ENCODE measurements around the gene MYH11.
"Not testable (repeated sequence)": the region's sequence is repeated elsewhere in the genome, so short reads cannot be mapped to it uniquely, and the experiment has no call there.

Gene MYH11

DNA sequence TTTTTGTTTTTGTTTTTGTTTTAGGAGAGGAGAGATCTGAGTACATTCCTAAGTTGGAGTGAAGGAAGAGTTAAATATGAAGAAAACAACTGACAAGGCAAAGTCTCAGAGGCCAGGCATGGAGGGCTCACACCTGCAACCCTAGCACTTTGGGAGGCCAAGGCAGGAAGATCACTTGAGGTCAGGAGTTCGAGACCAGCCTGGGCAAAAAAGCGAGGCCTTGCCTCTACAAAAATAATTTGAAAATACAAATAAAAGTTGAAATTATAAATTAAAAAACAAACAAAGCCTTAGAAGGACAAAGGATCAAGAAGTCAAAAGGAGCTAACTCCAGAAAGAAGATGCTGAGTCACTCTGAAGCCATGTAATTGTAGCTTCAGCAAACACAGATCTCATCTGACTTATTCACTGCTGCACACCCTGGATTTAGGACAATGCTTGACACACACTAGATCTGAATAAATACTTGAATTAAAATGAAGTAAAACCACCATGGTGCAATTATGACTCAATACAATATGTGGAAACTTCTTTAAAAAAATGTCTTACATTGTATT lies 22.5 kb upstream of the MYH11 start:
- no peak for DNase-seq

DNA sequence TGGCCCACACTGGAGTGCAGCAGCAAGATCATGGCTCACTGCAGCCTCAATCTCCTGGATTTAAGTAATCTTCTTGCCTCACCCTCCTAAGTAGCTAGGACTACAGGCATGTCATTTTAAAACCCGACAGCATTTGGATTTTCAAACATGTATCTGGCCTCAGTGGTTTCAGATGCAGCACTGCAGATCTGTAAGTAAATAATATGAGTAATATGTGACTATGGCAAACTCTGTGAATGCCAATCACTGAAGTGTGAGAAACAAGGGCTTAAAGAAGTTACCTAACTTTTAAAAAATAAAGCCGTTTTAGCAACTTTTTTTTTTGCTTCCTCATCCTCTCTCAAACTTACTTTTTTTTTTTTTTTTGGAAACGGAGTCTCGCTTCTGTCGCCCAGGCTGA lies 19.7 kb upstream of the MYH11 start:
- DNase-seq: no peak

GRCh38 chr16:15874745-15875314 lies 18.0 kb upstream of the MYH11 start:
- peak in 32 of 56 donors; percentile 1 to 51 (median 10) for DNase-seq

DNA sequence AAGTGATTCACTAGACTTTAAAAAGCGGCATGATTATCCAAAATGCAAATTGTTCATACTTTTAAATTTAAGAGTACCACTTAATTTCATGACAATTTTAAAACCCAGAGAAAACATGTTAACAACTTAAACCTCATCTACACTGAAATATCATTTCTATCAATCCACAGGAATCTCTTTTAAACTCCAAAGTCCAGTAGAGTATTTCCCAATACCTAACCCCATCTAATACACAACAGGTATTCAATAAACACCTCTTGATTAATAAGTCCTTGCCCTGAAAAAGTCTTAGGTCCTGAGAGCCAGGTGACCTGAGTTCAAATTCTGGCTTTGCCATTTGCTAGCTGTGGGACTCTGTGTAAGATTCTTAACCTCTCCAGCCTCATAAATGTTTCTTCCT lies 16.9 kb upstream of the MYH11 start:
- no peak for DNase-seq

DNA sequence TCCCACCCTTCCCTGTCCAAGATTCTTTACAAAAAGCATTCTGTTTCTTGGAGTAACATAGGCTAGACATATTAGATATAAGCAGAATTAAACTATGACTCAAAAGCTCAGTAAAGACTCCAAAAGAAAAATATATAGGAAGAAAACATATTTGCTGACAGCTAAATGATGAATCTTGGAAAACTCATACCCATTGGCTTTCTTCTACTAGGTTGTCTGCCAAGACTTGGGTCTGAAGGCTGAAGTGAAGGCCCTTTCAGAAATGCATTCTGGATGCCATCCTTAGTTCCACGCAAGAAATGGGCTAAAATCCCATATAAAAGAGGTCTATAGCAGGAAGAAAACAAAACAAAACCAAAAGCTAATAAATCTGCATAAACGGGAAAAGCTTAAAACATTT lies 16.5 kb upstream of the MYH11 start:
- no peak for DNase-seq

GRCh38 chr16:15870011-15870410 lies 13.2 kb upstream of the MYH11 start:
- DNase-seq: no peak

DNA sequence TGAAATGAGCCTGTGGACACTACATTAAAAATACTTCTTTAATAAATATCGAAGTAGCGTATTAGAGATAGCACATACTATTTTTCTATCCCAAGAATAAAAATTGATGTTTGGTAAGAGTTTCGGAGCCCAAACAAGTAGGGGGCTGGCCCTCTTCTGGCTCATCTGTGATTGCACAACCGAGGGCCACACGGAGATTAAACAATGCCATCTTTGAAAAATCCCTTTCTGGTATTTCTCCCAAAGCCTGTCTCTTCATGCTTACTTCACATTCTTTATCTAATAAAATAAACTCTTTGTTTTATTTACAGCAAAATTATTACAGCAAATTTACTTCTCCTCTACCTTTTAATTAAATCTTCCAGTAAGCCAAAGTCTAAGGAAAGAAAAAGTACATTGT lies 9.6 kb upstream of the MYH11 start:
- no peak for DNase-seq

DNA sequence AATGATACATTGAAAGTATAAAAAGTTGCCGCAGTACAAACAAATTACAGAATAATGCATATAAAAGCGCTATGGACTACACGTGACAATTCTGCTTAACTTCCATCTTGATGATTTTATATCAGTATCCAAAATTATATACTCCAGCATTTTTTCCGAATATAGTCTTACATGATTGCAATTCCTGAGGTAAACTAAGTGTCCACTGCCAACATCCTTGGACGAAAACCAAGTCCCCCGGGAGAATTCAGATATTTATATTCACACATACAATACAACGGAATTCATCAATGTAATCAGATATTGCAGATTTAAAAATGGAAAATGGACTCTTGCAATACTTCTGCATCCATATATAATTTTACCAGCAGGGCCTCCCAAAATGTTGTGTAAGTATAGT lies 8.9 kb upstream of the MYH11 start:
- DNase-seq: no peak

DNA sequence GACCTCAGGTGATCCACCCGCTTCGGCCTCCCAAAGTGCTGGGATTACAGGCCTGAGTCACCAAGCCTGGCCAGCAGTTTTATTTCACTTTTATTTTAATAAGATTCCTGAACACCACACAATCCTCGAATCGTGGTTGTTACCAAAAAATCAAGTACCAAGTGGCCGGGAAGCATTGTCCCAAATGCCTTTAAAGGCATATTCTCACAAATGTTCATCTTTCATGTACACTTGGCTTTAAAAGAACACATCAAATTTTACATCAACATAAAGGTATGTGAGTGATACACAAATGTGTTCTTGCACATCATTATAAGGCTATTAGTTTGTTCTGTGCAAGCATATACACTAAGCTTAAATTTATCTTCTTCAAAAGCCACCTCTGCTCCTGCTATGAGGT lies 8.1 kb upstream of the MYH11 start:
- DNase-seq: no peak

- DNase-seq: no peak
These were observed 5.2 kb upstream of the MYH11 start for GRCh38 chr16:15861996-15862395.

DNA sequence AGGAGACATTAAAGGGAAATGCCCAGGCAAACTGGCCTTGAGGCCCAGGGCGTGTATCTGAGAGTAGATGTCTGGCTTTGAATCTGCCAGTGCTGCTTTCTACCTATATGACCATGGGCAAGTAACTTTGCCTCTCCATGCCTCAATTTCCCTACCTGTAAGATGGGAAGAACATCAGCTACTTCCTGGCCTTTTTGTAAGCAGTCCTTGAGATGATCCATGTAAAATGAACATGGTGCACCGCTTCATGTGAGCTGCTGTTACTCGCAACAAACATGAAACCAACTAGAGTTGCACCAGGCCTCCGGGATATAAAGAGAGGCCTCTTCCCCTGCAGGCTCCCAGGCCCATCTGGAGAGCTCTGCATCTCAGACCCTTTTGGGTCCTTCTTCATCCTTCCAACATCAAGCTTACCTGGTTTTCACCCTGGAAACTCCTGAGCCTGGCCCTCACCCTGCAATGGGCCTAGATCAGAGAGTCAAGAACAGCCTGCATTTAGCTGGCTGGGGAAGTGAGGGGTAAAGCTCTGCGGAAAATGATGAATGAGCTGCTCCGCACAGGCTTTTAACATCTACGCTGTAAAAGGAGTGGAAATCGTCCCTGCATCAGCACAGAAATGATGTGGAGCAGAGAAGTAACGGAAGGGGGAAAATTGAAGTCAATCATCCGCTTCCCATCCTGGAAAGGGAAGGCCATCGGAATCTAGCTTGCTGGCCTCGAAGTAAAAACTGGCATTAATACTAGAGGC lies 2.3 kb upstream of the MYH11 start:
- no peak for DNase-seq

DNA sequence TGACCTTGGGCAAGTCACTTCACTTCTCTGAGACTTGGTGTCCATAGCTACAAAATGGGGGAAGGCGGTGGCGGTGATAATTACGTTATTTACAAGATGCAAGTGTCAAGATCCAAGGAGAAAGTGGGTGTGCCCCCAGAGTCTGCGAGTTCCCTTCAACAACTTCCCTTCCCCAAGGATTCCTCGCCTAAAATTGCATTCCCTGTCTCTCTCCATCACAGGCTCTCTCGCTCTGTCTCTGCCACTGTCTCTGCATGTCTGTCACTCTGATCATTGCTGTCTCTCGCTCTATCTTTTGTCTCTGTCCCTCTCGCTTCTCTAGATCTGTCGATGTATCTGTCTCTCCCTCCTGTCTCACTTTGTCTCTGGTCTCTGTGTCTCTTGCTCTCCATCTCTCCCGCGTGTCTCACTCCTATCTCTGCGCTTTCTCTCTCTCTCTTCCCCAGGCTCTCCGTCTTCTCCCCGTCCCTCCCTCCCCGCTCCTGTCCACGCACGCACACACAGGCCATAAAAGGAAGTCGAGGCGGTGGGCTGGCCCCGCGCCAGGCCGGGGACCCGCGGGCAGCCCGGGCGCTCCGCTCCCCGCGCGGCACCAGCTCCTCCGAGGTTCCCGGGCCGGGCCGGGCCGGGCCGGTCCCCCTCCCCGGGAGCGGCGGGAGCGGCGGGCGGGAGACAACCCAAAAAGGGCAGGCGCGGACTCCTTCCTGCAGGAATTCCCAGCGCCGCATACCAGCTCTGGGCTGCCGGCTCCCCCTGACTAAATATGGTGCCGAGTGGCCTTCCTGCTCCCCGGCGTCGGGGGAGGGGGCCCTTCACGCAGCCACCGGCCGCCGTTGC lies 1.1 kb upstream of the MYH11 start:
- peak in 6 of 56 donors; percentile 1 to 30 (median 12) for DNase-seq

DNA sequence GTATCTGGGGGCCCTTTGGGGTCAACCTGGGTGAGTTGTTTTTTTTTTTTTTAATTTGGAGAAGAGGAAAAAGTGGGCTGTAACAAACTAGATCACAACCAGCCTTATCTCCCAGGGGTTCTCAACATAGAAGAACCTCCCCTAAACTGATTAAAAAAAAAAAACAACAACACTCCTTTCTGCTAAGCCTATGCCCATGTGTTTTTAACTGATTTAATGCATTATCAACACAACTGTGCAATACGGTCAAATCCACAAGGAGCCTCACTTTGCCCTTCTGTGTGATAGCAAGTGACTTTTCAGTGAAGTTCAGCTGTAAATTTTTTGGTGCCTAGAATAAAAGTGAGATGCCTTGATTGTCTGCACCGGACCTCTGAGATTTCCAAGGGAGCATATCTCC lies 646 bp downstream of the MYH11 start:
- no peak for DNase-seq

DNA sequence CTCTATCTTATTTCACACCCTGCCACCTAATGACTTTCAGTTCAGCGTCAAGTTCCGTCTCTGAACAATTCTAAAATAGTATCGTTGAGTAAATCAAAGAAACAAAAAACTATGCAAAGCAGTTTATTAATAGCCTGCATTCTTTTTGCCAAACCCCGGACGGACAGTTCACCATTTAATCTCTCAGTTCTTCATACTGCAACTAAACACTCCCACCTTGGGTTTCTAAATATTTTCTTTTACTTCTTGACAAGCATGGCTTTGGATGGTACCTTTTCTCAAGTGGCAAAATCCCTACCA lies 1.2 kb downstream of the MYH11 start:
- no peak for DNase-seq

- DNase-seq: no peak
These were observed 1.7 kb downstream of the MYH11 start for GRCh38 chr16:15854906-15855703.

DNA sequence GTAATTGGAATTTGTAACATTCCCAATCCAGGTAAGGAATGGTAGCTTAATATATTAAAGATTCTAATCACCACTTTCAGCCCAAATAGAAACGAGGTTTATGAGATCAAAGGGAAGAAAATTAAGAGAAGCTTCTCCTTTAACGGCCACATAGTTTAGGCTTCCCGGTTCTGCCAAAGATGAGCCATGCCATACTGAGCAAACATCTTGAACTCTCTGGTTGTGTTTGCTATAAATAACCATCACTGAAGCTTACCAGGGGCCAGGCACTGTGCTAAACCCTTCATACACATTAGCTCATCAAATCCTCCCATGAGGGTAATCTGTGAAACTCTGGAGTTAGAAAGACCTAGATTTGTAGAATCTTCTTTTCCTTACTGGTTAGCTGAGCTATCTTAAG lies 2.8 kb downstream of the MYH11 start:
- DNase-seq: no peak

DNA sequence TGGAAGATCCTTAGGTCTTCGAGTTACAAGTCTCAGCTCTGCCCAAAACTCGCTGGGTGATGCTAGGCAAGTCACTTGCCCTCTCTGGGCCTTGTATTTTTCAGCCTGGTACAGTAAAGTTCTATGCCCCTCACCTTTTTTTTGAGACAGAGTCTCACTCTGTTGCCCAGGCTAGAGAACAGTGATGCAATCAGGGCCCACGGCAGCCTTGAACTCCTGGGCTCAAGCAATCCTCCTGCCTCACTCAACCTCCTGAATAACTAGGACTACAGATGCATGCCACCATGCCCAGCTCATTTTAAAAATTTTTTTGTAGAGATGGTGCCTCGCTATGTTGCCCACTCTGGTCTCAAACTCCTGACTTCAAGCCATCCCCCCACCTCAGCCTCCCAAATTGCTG lies 3.8 kb downstream of the MYH11 start:
- DNase-seq: no peak

GRCh38 chr16:15850555-15850954 lies 6.3 kb downstream of the MYH11 start:
- DNase-seq: not testable (repeated sequence)

DNA sequence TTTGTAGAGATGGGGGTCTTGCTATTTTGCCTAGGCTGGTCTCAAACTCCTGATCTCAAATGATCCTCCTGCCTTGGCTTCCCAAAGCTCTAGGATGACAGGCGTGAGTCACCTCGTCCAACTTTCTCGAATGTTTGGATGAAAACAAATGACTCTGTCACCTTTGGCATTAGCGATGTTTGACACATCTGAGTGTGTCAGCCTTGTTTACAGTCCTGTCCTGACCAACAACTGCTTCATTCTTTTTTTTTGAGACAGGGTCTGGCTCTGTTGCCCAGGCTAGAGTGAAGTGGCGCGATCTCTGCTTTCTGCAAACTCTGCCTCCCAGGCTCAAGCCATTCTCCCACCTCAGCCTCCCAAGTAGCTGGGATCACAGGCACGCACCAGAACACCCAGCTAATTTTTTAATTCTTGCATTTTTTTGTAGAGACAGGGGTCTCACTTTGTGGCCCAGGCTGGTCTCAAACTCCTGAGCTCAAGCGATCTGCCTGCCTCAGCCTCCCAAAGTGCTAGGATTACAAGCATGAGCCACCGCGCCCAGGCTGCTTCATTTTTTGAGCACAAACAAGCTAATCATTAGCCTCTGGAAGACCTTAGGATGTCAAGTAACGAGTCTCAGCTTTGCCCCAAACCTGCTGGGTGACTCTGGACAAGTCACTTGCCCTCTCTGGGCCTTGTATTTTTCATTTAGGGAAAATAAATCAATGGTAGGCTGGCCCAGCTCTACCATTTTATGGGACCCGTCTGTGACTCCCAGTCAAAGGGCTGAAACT lies 7.4 kb downstream of the MYH11 start:
- DNase-seq: no peak

DNA sequence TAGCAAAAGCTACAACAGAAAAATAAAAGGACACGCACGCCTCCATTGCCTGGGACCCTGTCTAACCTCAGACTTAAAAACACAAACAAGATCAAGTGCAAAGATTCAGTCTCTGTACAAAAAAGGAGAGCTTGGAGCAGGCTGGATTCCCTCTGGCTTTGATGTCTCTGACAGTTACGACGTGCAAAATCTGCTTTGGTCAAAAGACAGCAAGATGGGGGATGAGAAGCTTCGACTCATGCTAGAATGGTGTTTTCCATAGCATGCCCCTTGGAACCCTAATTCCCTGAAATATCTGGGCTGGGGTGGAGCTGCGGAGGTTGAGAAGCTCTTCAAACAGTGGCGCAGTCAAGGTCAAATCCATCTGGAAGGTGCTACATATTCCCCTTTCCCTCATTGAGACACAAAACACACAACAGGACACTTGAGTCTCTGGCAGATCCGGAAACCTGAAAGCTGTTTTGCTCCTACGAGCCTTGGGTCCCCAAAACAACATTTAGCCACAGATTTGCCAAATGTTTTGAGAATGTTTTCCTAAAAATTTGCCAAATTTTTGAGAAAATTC lies 9.1 kb downstream of the MYH11 start:
- DNase-seq: no peak

All from amygdala (tissue), 56 donors.